ENCODE measurements around the gene ZNF808. TPM values are rescaled to one million over a fixed set of nuclear protein-coding genes. Genes with fewer than 3 reads are reported as not detected.
A peak's percentile ranks its signal among the peaks of the same experiment; 100 is the strongest.
"Not testable (repeated sequence)": the region's sequence is repeated elsewhere in the genome, so short reads cannot be mapped to it uniquely, and the experiment has no call there.

Gene ZNF808
- 10 to 100 TPM; 51.6 to 58.3 TPM for total RNA-seq
- 10 to 100 TPM in 2 of 3 donors, 1 to 10 TPM in 1; 8.0 to 13.2 (median 12.9) TPM for polyA plus RNA-seq
- 20.2 to 64.8 (median 37.3) reads per million in 6 experiments for total RNA-seq

DNA sequence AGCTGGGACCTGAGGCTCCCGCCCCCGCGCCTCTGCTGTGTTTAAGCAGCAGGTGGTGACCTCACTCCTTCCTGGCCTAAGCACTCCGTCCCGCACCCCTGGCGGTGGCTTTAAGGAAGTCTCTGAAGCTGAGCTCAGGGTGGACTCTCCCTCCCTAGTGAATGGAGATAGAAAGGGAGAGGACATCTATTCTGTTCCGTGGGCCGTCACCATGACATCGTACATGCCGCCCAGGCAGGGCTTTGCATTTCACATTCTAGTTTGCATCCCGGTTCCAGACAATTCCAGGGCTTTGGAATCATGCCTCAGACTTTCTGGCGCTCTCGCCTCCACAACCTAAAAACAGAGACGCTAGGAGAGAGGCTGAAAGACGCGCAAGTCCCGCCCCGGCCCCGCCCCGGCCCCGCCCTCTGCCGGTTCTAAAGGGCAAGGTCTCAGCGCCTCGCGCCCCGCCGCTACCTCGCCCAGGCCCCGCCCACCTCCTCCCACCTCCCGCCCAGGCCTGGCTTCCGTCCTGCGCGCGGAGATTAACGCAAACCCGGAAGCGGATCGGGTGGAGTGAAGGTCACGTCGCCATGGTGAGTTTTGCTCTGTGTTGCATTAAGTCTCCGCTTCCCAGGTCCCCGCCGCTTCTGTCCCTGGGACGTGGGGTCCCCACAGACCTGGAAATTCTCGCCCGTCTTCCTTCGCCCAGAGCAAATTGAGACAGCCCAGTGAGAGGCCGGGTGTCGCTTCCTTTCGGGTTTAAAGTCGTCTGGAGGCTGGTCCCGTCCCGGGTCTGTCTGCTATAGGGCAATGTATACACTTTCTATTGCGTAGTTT is at the start of gene ZNF808:
Gene ZNF808, plus strand, starts transcription at position 535 of the 822 bp plus-strand sequence. CDS start 15,617 bp downstream, outside the sequence.
- H3K9me3 Mint-ChIP-seq: peaks cover 0 to 30% (median 7%) of the 10 kb centered on the region in 9 donors
- POLR2A ChIA-PET: interaction anchor here (1.0 kb wide), 1 partner anchor 258 kb away, joined by 3 read pairs; the partner anchor contains the start of gene ZNF766
- peak within 1 kb of the TSS; percentile 94 to 100 (median 99) for H3K27ac Mint-ChIP-seq
- H3K36me3 Mint-ChIP-seq: peaks cover 6 to 19% (median 7%) of the 10 kb centered on the region in 3 donors
- H3K4me3 Mint-ChIP-seq: peak within 1 kb of the TSS; percentile 95 to 100 (median 98)
- H3K4me1 Mint-ChIP-seq: peaks cover 17 to 40% (median 33%) of the 10 kb centered on the region in 4 donors
- DNase-seq (peak; percentile 84 to 99 (median 93)), ATAC-seq (peak; percentile 93)
- H3K27me3 Mint-ChIP-seq: no peaks in the 10 kb centered on the region

DNA sequence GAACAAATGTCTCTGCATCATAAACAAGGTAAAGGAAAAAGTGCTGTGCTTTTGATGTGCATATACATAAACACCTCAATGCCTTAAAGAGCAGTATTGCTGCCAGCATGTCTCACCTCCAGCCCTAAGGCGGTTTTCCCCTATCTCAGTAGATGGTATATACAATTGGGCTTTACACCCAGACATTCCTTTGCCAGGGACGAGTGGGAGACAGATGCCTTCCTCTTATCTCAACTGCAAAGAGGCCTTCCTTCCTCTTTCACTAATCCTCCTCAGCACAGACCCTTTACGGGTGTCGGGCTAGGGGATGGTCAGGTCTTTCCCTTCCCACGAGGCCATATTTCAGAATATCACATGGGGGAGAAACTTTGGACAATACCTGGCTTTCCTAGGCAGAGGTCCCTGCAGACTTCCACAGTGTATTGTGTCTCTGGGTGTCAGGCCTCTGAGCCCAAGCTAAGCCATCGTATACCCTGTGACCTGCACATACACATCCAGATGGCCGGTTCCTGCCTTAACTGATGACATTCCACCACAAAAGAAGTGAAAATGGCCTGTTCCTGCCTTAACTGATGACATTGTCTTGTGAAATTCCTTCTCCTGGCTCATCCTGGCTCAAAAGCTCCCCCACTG is 43.2 kb upstream of the ZNF808 start:
- DNase-seq, ATAC-seq, H3K4me1 Mint-ChIP-seq, POLR2A ChIA-PET, H3K27ac Mint-ChIP-seq, H3K4me3 Mint-ChIP-seq: not testable (repeated sequence)
- Mint-ChIP-seq H3K27me3 (peaks cover 0 to 12% (median 6%) of the 10 kb centered on the region in 5 donors), H3K36me3 (peaks cover 7 to 47% (median 40%) of the 10 kb centered on the region in 3 donors), H3K9me3 (peaks cover 12 to 95% (median 40%) of the 10 kb centered on the region in 9 donors)

DNA sequence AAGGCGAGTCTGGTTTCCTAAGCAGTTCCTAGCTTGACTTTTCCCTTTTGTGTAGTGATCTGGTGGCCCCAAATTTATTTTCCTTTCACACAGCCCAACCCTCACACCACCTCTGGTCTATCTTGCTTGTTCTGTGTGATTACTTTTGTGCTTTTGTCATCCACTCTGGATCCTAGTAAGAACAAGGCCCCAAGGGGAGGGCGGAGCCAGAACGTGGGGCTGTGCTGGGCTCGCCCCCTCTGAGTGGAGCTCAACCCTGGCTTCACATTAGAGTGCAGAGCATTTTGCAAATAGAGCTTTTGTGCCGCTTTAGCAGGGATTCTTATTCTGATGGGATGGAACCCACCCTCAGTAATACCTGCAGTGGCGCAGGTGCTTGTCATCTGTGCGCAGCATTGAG is 42.4 kb upstream of the ZNF808 start:
- ATAC-seq, POLR2A ChIA-PET, H3K4me1 Mint-ChIP-seq, H3K27ac Mint-ChIP-seq, H3K4me3 Mint-ChIP-seq, DNase-seq: not testable (repeated sequence)
- Mint-ChIP-seq H3K27me3 (peaks cover 0 to 12% (median 6%) of the 10 kb centered on the region in 5 donors), H3K9me3 (peaks cover 12 to 95% (median 40%) of the 10 kb centered on the region in 9 donors), H3K36me3 (peaks cover 7 to 49% (median 41%) of the 10 kb centered on the region in 3 donors)

DNA sequence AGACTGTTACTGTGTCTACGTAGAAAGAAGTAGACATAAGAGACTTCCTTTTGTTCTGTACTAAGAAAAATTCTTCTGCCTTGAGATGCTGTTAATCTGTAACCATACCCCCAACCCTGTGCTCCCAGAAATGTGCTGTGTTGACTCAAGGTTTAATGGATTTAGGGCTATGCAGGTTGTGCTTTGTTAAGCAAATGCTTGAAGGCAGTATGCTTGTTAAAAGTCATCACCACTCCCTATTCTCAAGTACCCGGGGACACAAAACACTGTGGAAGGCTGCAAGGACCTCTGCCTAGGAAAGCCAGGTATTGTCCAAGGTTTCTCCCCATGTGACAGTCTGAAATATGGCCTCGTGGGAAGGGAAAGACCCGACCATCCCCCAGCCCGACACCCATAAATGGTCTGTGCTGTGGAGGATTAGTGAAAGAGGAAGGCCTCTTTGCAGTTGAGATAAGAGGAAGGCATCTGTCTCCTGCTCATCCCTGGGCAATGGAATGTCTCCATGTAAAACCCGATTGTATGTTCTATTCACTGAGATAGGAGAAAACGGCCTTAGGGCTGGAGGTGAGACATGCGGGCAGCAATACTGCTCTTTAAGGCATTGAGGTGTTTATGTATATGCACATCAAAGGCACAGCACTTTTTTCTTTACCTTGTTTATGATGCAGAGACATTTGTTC is 41.8 kb upstream of the ZNF808 start:
- POLR2A ChIA-PET, H3K27ac Mint-ChIP-seq, ATAC-seq, DNase-seq, H3K4me1 Mint-ChIP-seq: not testable (repeated sequence)
- peaks cover 7 to 49% (median 40%) of the 10 kb centered on the region in 3 donors for H3K36me3 Mint-ChIP-seq
- peak overlapping the region in 1 of 10 donors; percentile 28 for H3K4me3 Mint-ChIP-seq
- peaks cover 13 to 96% (median 40%) of the 10 kb centered on the region in 9 donors for H3K9me3 Mint-ChIP-seq
- H3K27me3 Mint-ChIP-seq: peaks cover 0 to 12% (median 6%) of the 10 kb centered on the region in 5 donors

DNA sequence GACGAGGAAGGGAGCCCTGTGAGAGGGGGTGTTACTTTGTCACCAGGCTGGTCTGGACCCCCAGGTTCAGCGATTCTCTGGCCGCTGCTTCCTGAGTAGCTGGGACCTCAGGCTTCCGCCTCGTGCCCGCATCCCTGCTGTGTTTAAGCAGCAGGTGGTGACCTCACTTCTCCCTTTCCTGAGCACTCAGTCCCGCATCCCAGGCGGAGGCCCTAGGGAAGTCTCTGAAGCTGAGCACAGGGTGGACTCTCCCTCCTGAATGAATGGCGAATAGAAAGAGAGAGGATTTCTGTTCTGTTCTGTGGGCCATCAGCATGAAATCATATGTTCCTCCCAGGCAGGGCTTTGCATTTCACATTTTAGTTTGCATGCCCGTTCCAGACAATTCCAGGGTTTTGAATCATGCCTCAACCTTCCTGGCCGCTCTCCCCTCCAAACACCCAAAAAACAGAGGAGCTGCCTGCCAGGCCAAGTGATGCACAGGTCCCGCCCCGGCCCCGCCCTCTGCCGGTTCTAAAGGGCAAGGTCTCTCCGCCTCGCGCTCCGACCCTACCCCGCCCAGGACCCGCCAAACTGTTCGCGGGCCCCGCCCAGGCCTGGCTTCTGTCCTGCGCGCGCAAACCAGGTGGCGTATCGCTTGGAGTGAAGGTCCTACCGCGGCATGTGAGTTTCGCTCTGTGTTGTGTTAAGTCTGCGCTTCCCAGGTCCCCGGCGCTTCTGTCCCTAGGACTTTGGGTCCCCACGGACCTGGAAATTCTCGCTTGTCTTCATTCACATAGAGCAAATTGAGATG is 35.1 kb upstream of the ZNF808 start:
- Mint-ChIP-seq H3K4me3 (peak overlapping the region in 1 of 10 donors; percentile 8), H3K9me3 (peaks cover 0 to 92% (median 26%) of the 10 kb centered on the region in 9 donors), H3K36me3 (peaks cover 19 to 36% (median 35%) of the 10 kb centered on the region in 3 donors), H3K27me3 (peaks cover 0 to 15% (median 9%) of the 10 kb centered on the region in 5 donors), H3K4me1 (no peaks in the 10 kb centered on the region), H3K27ac (no peak overlapping the region)
- no peak for DNase-seq
- POLR2A ChIA-PET: interaction anchor here (0.5 kb wide), 1 partner anchor 386 kb away, joined by 5 read pairs; no protein-coding TSS in a partner anchor
- ATAC-seq: no peak

DNA sequence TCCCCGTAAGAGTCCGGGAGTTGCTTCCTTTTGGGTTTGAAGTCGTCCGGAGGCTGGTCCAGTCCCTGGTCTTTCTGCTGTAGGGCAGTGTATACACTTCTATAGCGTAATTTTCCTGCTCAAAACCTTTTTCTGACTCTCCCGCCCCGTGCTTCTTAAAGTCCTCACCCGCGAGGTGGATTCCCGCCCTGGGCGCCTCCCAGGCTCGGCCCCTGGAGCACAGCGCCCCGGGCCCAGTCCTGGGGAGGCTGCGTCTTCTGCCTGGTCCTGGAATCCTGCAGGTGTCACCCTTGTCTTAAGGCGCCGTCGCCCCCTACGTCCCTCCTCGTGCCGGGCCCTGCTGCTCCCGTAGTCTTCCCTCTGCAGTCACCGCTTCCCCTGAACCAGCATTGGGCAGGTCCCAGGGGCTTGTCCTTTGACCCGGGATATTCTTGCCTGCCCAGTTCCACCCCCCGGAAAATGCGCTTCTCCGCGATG is 34.4 kb upstream of the ZNF808 start:
- H3K27ac Mint-ChIP-seq: peak overlapping the region in 1 of 10 donors; percentile 27
- ATAC-seq (no peak), DNase-seq (no peak)
- H3K36me3 Mint-ChIP-seq: peaks cover 19 to 42% (median 37%) of the 10 kb centered on the region in 3 donors
- peaks cover 0 to 93% (median 28%) of the 10 kb centered on the region in 9 donors for H3K9me3 Mint-ChIP-seq
- H3K4me1 Mint-ChIP-seq: no peaks in the 10 kb centered on the region
- H3K4me3 Mint-ChIP-seq: peak overlapping the region in 4 of 10 donors; percentile 22 to 58 (median 40)
- peaks cover 0 to 15% (median 9%) of the 10 kb centered on the region in 5 donors for H3K27me3 Mint-ChIP-seq
- POLR2A ChIA-PET: no interaction called here

DNA sequence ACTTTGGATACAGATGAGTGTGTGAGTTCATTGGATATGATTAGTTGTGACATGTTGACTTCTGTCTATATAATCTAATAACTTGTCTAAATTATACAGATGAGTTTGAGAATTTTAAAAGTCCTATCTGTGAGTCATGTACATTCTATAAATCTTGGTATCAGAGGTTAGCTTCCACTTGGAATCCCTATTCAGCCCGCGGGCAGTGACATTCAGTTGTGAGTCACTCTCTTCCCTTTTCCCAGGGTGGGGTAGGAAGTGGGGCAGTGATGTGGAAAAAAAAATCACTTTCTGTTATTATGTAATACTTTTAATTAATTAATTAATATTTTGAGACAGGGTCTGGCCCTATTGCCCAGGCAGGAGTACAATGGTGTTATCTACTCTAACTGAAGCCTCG is 33.0 kb upstream of the ZNF808 start:
- DNase-seq (no peak), ATAC-seq (no peak)
- no peak overlapping the region for H3K27ac Mint-ChIP-seq
- H3K36me3 Mint-ChIP-seq: peaks cover 19 to 51% (median 36%) of the 10 kb centered on the region in 3 donors
- H3K4me1 Mint-ChIP-seq: no peaks in the 10 kb centered on the region
- POLR2A ChIA-PET: no interaction called here
- H3K27me3 Mint-ChIP-seq: peaks cover 0 to 15% (median 9%) of the 10 kb centered on the region in 5 donors
- peaks cover 0 to 94% (median 33%) of the 10 kb centered on the region in 9 donors for H3K9me3 Mint-ChIP-seq
- no peak overlapping the region for H3K4me3 Mint-ChIP-seq

DNA sequence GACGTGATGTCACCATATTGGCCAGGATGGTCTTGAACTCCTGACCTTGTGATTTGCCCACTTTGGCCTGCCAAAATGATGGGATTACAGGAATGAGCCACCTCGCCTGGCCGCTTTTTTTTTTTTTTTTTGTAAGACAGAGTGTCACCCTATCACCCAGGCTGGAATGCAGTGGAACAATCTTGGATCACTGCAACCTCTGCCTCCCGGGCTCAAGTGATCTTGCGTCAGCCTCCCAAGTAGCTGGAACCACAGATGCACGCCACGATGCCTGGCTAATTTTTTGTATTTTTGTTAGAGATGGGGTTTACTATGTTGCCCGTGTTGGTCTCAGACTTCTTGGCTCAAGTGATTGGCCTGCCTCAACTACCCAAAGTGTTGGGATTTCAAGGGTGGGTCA is 28.9 kb upstream of the ZNF808 start:
- H3K4me1 Mint-ChIP-seq: no peaks in the 10 kb centered on the region
- H3K36me3 Mint-ChIP-seq: peaks cover 12 to 58% (median 42%) of the 10 kb centered on the region in 3 donors
- H3K27ac Mint-ChIP-seq: no peak overlapping the region
- H3K27me3 Mint-ChIP-seq: peaks cover 0 to 8% (median 5%) of the 10 kb centered on the region in 5 donors
- POLR2A ChIA-PET: no interaction called here
- DNase-seq: no peak
- no peak overlapping the region for H3K4me3 Mint-ChIP-seq
- H3K9me3 Mint-ChIP-seq: peaks cover 0 to 93% (median 37%) of the 10 kb centered on the region in 9 donors
- ATAC-seq: no peak

- H3K27ac Mint-ChIP-seq, H3K4me3 Mint-ChIP-seq, H3K4me1 Mint-ChIP-seq, H3K27me3 Mint-ChIP-seq, POLR2A ChIA-PET, DNase-seq, ATAC-seq: not testable (repeated sequence)
- peaks cover 0 to 92% (median 32%) of the 10 kb centered on the region in 9 donors for H3K9me3 Mint-ChIP-seq
- H3K36me3 Mint-ChIP-seq: peaks cover 21 to 71% (median 37%) of the 10 kb centered on the region in 3 donors
Observed at GRCh38 chr19:52500474-52500873, 27.0 kb upstream of the ZNF808 start.

GRCh38 chr19:52500991-52501390 is 26.5 kb upstream of the ZNF808 start:
- DNase-seq, ATAC-seq, H3K4me3 Mint-ChIP-seq, H3K4me1 Mint-ChIP-seq, H3K27ac Mint-ChIP-seq, POLR2A ChIA-PET, H3K27me3 Mint-ChIP-seq: not testable (repeated sequence)
- H3K36me3 Mint-ChIP-seq: peaks cover 24 to 72% (median 35%) of the 10 kb centered on the region in 3 donors
- peaks cover 0 to 91% (median 28%) of the 10 kb centered on the region in 9 donors for H3K9me3 Mint-ChIP-seq

DNA sequence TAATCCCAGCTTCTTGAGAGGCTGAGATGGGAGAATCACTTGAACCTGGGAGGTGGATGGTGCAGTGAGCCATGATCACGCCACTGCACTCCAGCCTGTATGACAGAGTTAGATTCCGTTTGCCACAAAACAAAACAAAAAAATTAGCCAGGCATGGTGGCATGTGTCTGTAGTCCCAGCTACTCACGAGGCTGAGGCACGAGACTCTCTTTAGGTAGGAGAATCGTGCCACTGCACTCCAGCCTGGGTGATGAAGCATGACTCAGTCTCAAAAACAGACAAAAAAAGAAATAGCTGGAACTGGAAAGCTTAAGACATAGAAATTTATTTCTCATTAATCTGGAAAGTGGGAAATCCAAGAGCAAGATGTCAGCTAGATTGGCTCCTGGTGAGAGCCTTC is 20.2 kb upstream of the ZNF808 start:
- H3K27ac Mint-ChIP-seq: no peak overlapping the region
- H3K4me1 Mint-ChIP-seq: no peaks in the 10 kb centered on the region
- DNase-seq (no peak), ATAC-seq (no peak)
- peaks cover 6 to 94% (median 37%) of the 10 kb centered on the region in 9 donors for H3K9me3 Mint-ChIP-seq
- H3K27me3 Mint-ChIP-seq: no peaks in the 10 kb centered on the region
- POLR2A ChIA-PET: no interaction called here
- no peak overlapping the region for H3K4me3 Mint-ChIP-seq
- peaks cover 30 to 80% (median 34%) of the 10 kb centered on the region in 3 donors for H3K36me3 Mint-ChIP-seq
